HEK293 (cell line): Measurements from ENCODE around the gene PDZRN4.

Experiments
- BCL11A ChIP-seq: fragments of 450-650 bp; formaldehyde crosslinking; IDR thresholded peaks from 2 replicates; pipeline ENCODE4 v1.5.1; 2016; ENCODE audit warnings: low read depth, missing biosample characterization, missing genetic modification characterization
- CTCF ChIP-seq: fragments of 450-650 bp; formaldehyde crosslinking; IDR thresholded peaks from 2 replicates; pipeline ENCODE4 v1.5.1; 2016; ENCODE audit warnings: missing biosample characterization, missing genetic modification characterization
- KLF9 ChIP-seq: fragments of 450-650 bp; formaldehyde crosslinking; IDR thresholded peaks from 2 replicates; pipeline ENCODE4 v1.5.1; 2016; ENCODE audit warnings: missing biosample characterization, missing genetic modification characterization, low read depth
- MYNN ChIP-seq: fragments of 450-650 bp; formaldehyde crosslinking; IDR thresholded peaks from 2 replicates; pipeline ENCODE4 v1.5.1; 2016; ENCODE audit warnings: missing biosample characterization, missing genetic modification characterization, borderline replicate concordance
- TCF7L2 ChIP-seq: IDR thresholded peaks from 2 replicates; pipeline ENCODE4 v1.6.1; 2011; ENCODE audit warnings: low read depth, mild to moderate bottlenecking, inconsistent platforms, low read length, moderate library complexity, borderline replicate concordance
- YY1 ChIP-seq: fragments of 450-650 bp; formaldehyde crosslinking; IDR thresholded peaks from 2 replicates; pipeline ENCODE4 v1.5.1; 2018; ENCODE audit warnings: missing biosample characterization, missing genetic modification characterization
- ZBTB21 ChIP-seq: fragments of 450-650 bp; formaldehyde crosslinking; IDR thresholded peaks from 2 replicates; pipeline ENCODE4 v1.5.1; 2017; ENCODE audit warnings: missing biosample characterization, missing genetic modification characterization
- ZBTB48 ChIP-seq: fragments of 450-650 bp; formaldehyde crosslinking; IDR thresholded peaks from 2 replicates; pipeline ENCODE4 v1.5.1; 2016; ENCODE audit warnings: missing biosample characterization, missing genetic modification characterization
- ZBTB7A ChIP-seq: fragments of 450-650 bp; formaldehyde crosslinking; IDR thresholded peaks from 2 replicates; pipeline ENCODE4 v1.5.1; 2016; ENCODE audit warnings: low read depth, missing biosample characterization, missing genetic modification characterization
- ZNF239 ChIP-seq: fragments of 450-650 bp; formaldehyde crosslinking; IDR thresholded peaks from 2 replicates; pipeline ENCODE4 v1.5.1; 2016; ENCODE audit warnings: missing biosample characterization, missing genetic modification characterization
- ZNF302 ChIP-seq: fragments of 450-650 bp; formaldehyde crosslinking; IDR thresholded peaks from 2 replicates; pipeline ENCODE4 v1.5.1; 2016; ENCODE audit warnings: missing biosample characterization, missing genetic modification characterization, low read depth

- TF ChIP-seq KLF9 (tag by site-specific recombination), result no peak
- TF ChIP-seq CTCF (tag by site-specific recombination), result no peak
- TF ChIP-seq ZNF302, result no peak
- TF ChIP-seq TCF7L2, result no peak
- TF ChIP-seq BCL11A (tag by site-specific recombination), result no peak
- TF ChIP-seq ZBTB48 (tag by site-specific recombination), result no peak
- no peak for TF ChIP-seq YY1 (tag by site-specific recombination)
- no peak for TF ChIP-seq ZBTB21
- no peak for TF ChIP-seq MYNN
- TF ChIP-seq ZNF239 (tag by site-specific recombination), result no peak
- TF ChIP-seq ZBTB7A (tag by site-specific recombination), result no peak
These were observed 298.6 kb downstream of the PDZRN4 start for GRCh38 chr12:41486718-41487117.
